CD8-positive, alpha-beta memory T cell (primary cell): ENCODE data around the gene NUP153. TPM values are rescaled to one million over a fixed set of nuclear protein-coding genes. Genes with fewer than 3 reads are reported as not detected.

Source experiments
- CTCF ChIA-PET: fragments of 350-600 bp; sonication (Branson Sonifier 250); formaldehyde crosslinking; loops from one replicate; lab custom pipeline; 2021; ENCODE audit warnings: antibody characterized with exemption; lab: Charles Lee
- POLR2A ChIA-PET: fragments of 350-600 bp; sonication (Branson Sonifier 250); formaldehyde crosslinking; loops from one replicate; lab custom pipeline; 2021; ENCODE audit warnings: antibody characterized with exemption; lab: Charles Lee
- DNase-seq, 5 donors: peaks; one replicate each; pipeline versions ENCODE4 v3.0.0 to v3.0.0-alpha.2; 2020 to 2022; ENCODE audit warnings: mixed read lengths in 1 of 5
- H3K27ac ChIP-seq: one replicate; pipeline ENCODE4 v1.7.0; 2013; ENCODE audit warnings: low read depth, mild to moderate bottlenecking, low read length, moderate library complexity
- H3K27me3 ChIP-seq: 2 replicates; pipeline ENCODE4 v1.7.0; 2013; ENCODE audit warnings: low read length, mild to moderate bottlenecking; ENCODE audit not compliant: insufficient read depth, poor library complexity, severe bottlenecking
- H3K36me3 ChIP-seq: 2 replicates; pipeline ENCODE4 v1.7.0; 2013; ENCODE audit warnings: mild to moderate bottlenecking, low read length, moderate library complexity; ENCODE audit not compliant: insufficient read depth
- H3K4me1 ChIP-seq: 2 replicates; pipeline ENCODE4 v1.7.0; 2013; ENCODE audit warnings: mild to moderate bottlenecking, low read length, moderate library complexity; ENCODE audit not compliant: insufficient read depth
- H3K4me3 ChIP-seq: 2 replicates; pipeline ENCODE4 v1.7.0; 2013; ENCODE audit warnings: mild to moderate bottlenecking, low read length
- H3K9me3 ChIP-seq: 2 replicates; pipeline ENCODE4 v1.7.0; 2013; ENCODE audit warnings: mild to moderate bottlenecking, low read length
- H3K27ac Mint-ChIP-seq, 8 donors: one replicate each; pipeline ENCODE4 v1.8.0; 2020 to 2021; ENCODE audit warnings: mixed read lengths in 8 of 8, mild to moderate bottlenecking in 6 of 8, inconsistent platforms in 3 of 8, moderate library complexity in 3 of 8
- H3K27me3 Mint-ChIP-seq, 2 donors: one replicate each; pipeline ENCODE4 v1.8.0; 2020 to 2021; ENCODE audit warnings: mixed read lengths in 2 of 2, mild to moderate bottlenecking in 1 of 2, moderate library complexity in 1 of 2
- H3K36me3 Mint-ChIP-seq, 3 donors: one replicate each; pipeline ENCODE4 v1.8.0; 2020 to 2021; ENCODE audit warnings: mixed read lengths in 3 of 3, inconsistent platforms in 1 of 3, mild to moderate bottlenecking in 1 of 3
- H3K4me1 Mint-ChIP-seq, 3 donors: one replicate each; pipeline ENCODE4 v1.8.0; 2020 to 2021; ENCODE audit warnings: mixed read lengths in 3 of 3, inconsistent platforms in 1 of 3, mild to moderate bottlenecking in 1 of 3
- H3K4me3 Mint-ChIP-seq, 7 donors: one replicate each; pipeline ENCODE4 v1.8.0; 2020 to 2021; ENCODE audit warnings: mixed read lengths in 7 of 7, mild to moderate bottlenecking in 6 of 7, moderate library complexity in 4 of 7, inconsistent platforms in 2 of 7
- H3K9me3 Mint-ChIP-seq, 5 donors: one replicate each; pipeline ENCODE4 v1.8.0; 2020 to 2022; ENCODE audit warnings: mixed read lengths in 5 of 5, mild to moderate bottlenecking in 3 of 5, moderate library complexity in 2 of 5, inconsistent platforms in 1 of 5
- polyA plus RNA-seq: library from polyadenylated mRNA; unstranded; fragments of 300-500 nt; fragmentation: Illumina TruSeq; gene quantifications from one replicate; pipeline ENCODE4 v1.2.3, GENCODE V29; 2021
- total RNA-seq, 2 experiments: library from RNA; stranded (reverse); gene quantifications; one replicate each; pipeline ENCODE4 v1.2.3, GENCODE V29; 2021

NUP153 gene
- total and polyA plus RNA-seq, 3 experiments from 2014 or later: 4.3 to 104 (median 97.4) TPM

- Histone ChIP-seq H3K4me1 (peaks cover 36% of the 10 kb centered on the region), H3K27ac (no peak overlapping the region), H3K9me3 (no peaks in the 10 kb centered on the region), H3K36me3 (no peaks in the 10 kb centered on the region), H3K27me3 (no peaks in the 10 kb centered on the region), H3K4me3 (no peak overlapping the region)
- Mint-ChIP-seq H3K4me3 (peak overlapping the region in 3 of 7 donors; percentile 1 to 55 (median 14)), H3K27me3 (peaks cover 0 to 1% of the 10 kb centered on the region in 2 donors), H3K4me1 (peaks cover 60 to 88% (median 84%) of the 10 kb centered on the region in 3 donors), H3K36me3 (peaks cover 0 to 15% (median 10%) of the 10 kb centered on the region in 3 donors), H3K9me3 (no peaks in the 10 kb centered on the region), H3K27ac (peak overlapping the region in 7 of 8 donors; percentile 10 to 92 (median 38))
- POLR2A ChIA-PET: interaction anchor here (1.2 kb wide), 1 partner anchor 12 kb away, joined by 4 read pairs; no protein-coding TSS in a partner anchor
- CTCF ChIA-PET: interaction anchor here (1.6 to 2.4 kb wide), 3 partner anchors 10 to 112 kb away, joined by 4 to 18 read pairs (median 5); no protein-coding TSS in a partner anchor
- DNase-seq: no peak
Observed at GRCh38 chr6:17691925-17692538, 14.7 kb downstream of the NUP153 start.

- no peaks in the 10 kb centered on the region for H3K9me3 ChIP-seq
- H3K36me3 ChIP-seq: no peaks in the 10 kb centered on the region
- Mint-ChIP-seq H3K36me3 (peaks cover 0 to 37% (median 8%) of the 10 kb centered on the region in 3 donors), H3K27ac (peak overlapping the region in 5 of 8 donors; percentile 3 to 45 (median 43)), H3K27me3 (peaks cover 0 to 1% of the 10 kb centered on the region in 2 donors), H3K4me3 (peak overlapping the region in 1 of 7 donors; percentile 29), H3K9me3 (no peaks in the 10 kb centered on the region), H3K4me1 (peaks cover 54 to 82% (median 74%) of the 10 kb centered on the region in 3 donors)
- CTCF ChIA-PET: no interaction called here
- peaks cover 30% of the 10 kb centered on the region for H3K4me1 ChIP-seq
- POLR2A ChIA-PET: no interaction called here
- no peaks in the 10 kb centered on the region for H3K27me3 ChIP-seq
- H3K27ac ChIP-seq: no peak overlapping the region
- no peak for DNase-seq
- H3K4me3 ChIP-seq: no peak overlapping the region
Observed at GRCh38 chr6:17688481-17688880, 18.2 kb downstream of the NUP153 start.

- H3K27me3 Mint-ChIP-seq: no peaks in the 10 kb centered on the region
- no peaks in the 10 kb centered on the region for H3K36me3 ChIP-seq
- peaks cover 52 to 81% (median 69%) of the 10 kb centered on the region in 3 donors for H3K4me1 Mint-ChIP-seq
- DNase-seq: no peak
- CTCF ChIA-PET: no interaction called here
- H3K27ac ChIP-seq: no peak overlapping the region
- no peaks in the 10 kb centered on the region for H3K9me3 ChIP-seq
- peaks cover 19% of the 10 kb centered on the region for H3K4me1 ChIP-seq
- no peaks in the 10 kb centered on the region for H3K9me3 Mint-ChIP-seq
- H3K4me3 ChIP-seq: no peak overlapping the region
- POLR2A ChIA-PET: no interaction called here
- no peak overlapping the region for H3K4me3 Mint-ChIP-seq
- H3K27ac Mint-ChIP-seq: peak overlapping the region in 3 of 8 donors; percentile 0 to 35 (median 0)
- peaks cover 0 to 48% (median 15%) of the 10 kb centered on the region in 3 donors for H3K36me3 Mint-ChIP-seq
- H3K27me3 ChIP-seq: no peaks in the 10 kb centered on the region
Observed at GRCh38 chr6:17687136-17687535, 19.6 kb downstream of the NUP153 start.

GRCh38 chr6:17684134-17684533 lies 22.6 kb downstream of the NUP153 start:
- Mint-ChIP-seq H3K9me3 (no peaks in the 10 kb centered on the region), H3K36me3 (peaks cover 0 to 70% (median 20%) of the 10 kb centered on the region in 3 donors), H3K27ac (peak overlapping the region in 5 of 8 donors; percentile 18 to 77 (median 52)), H3K4me1 (peaks cover 56 to 83% (median 68%) of the 10 kb centered on the region in 3 donors), H3K27me3 (no peaks in the 10 kb centered on the region), H3K4me3 (no peak overlapping the region)
- Histone ChIP-seq H3K4me3 (no peak overlapping the region), H3K4me1 (peaks cover 18% of the 10 kb centered on the region), H3K36me3 (no peaks in the 10 kb centered on the region), H3K9me3 (no peaks in the 10 kb centered on the region), H3K27ac (no peak overlapping the region), H3K27me3 (no peaks in the 10 kb centered on the region)
- no peak for DNase-seq
- ChIA-PET POLR2A (no interaction called here), CTCF (no interaction called here)

- no peak overlapping the region for H3K4me3 Mint-ChIP-seq
- H3K27me3 Mint-ChIP-seq: no peaks in the 10 kb centered on the region
- no peaks in the 10 kb centered on the region for H3K9me3 Mint-ChIP-seq
- no peaks in the 10 kb centered on the region for H3K36me3 ChIP-seq
- H3K9me3 ChIP-seq: no peaks in the 10 kb centered on the region
- no peak for DNase-seq
- H3K36me3 Mint-ChIP-seq: peaks cover 0 to 70% (median 20%) of the 10 kb centered on the region in 3 donors
- peaks cover 20% of the 10 kb centered on the region for H3K4me1 ChIP-seq
- POLR2A ChIA-PET: no interaction called here
- H3K27ac ChIP-seq: no peak overlapping the region
- H3K4me1 Mint-ChIP-seq: peaks cover 58 to 83% (median 69%) of the 10 kb centered on the region in 3 donors
- H3K27me3 ChIP-seq: no peaks in the 10 kb centered on the region
- CTCF ChIA-PET: no interaction called here
- H3K4me3 ChIP-seq: no peak overlapping the region
- peak overlapping the region in 2 of 8 donors; percentile 16 to 18 for H3K27ac Mint-ChIP-seq
Observed at GRCh38 chr6:17683428-17683827, 23.3 kb downstream of the NUP153 start.

- CTCF ChIA-PET: no interaction called here
- H3K27ac ChIP-seq: no peak overlapping the region
- peaks cover 0 to 58% (median 15%) of the 10 kb centered on the region in 3 donors for H3K36me3 Mint-ChIP-seq
Observed at GRCh38 chr6:17679726-17680125, 27.0 kb downstream of the NUP153 start.

GRCh38 chr6:17677602-17678001 lies 29.1 kb downstream of the NUP153 start:
- peak overlapping the region in 7 of 8 donors; percentile 17 to 83 (median 72) for H3K27ac Mint-ChIP-seq
- peaks cover 5 to 58% (median 12%) of the 10 kb centered on the region in 3 donors for H3K36me3 Mint-ChIP-seq
- ChIA-PET CTCF (no interaction called here), POLR2A (no interaction called here)
- no peaks in the 10 kb centered on the region for H3K27me3 ChIP-seq
- H3K27ac ChIP-seq: no peak overlapping the region
- H3K4me3 Mint-ChIP-seq: peak overlapping the region in 1 of 7 donors; percentile 38
- H3K4me1 ChIP-seq: peaks cover 23% of the 10 kb centered on the region
- no peaks in the 10 kb centered on the region for H3K27me3 Mint-ChIP-seq
- no peak overlapping the region for H3K4me3 ChIP-seq
- H3K9me3 Mint-ChIP-seq: no peaks in the 10 kb centered on the region
- peaks cover 58 to 85% (median 72%) of the 10 kb centered on the region in 3 donors for H3K4me1 Mint-ChIP-seq
- no peak for DNase-seq
- H3K36me3 ChIP-seq: peaks cover 20% of the 10 kb centered on the region
- H3K9me3 ChIP-seq: no peaks in the 10 kb centered on the region

More at GRCh38 chr6:17679726-17680125, 27.0 kb downstream of the NUP153 start:
- DNase-seq: no peak
- H3K9me3 ChIP-seq: no peaks in the 10 kb centered on the region
- POLR2A ChIA-PET: no interaction called here
- peaks cover 5% of the 10 kb centered on the region for H3K36me3 ChIP-seq
- no peaks in the 10 kb centered on the region for H3K27me3 ChIP-seq
- Mint-ChIP-seq H3K27ac (peak overlapping the region in 5 of 8 donors; percentile 15 to 64 (median 37)), H3K4me1 (peaks cover 61 to 95% (median 78%) of the 10 kb centered on the region in 3 donors), H3K27me3 (no peaks in the 10 kb centered on the region), H3K4me3 (peak overlapping the region in 1 of 7 donors; percentile 15), H3K9me3 (no peaks in the 10 kb centered on the region)
- no peak overlapping the region for H3K4me3 ChIP-seq
- peaks cover 23% of the 10 kb centered on the region for H3K4me1 ChIP-seq
